Measurements from ENCODE around the gene MRPL49.
"Not testable (repeated sequence)": the region's sequence is repeated elsewhere in the genome, so short reads cannot be mapped to it uniquely, and the experiment has no call there.

MRPL49 gene

GRCh38 chr11:65113839-65114238, 8.3 kb upstream of the MRPL49 start:
- no peak overlapping the region for H3K4me3 ChIP-seq
- DNase-seq (ENCODE audit: low spot score) = no peak
- TF ChIP-seq CTCF (IDR thresholded peaks at IDR 0.05) = no peak
- H3K27ac ChIP-seq = no peak overlapping the region

GRCh38 chr11:65114538-65115171, 7.5 kb upstream of the MRPL49 start:
- H3K4me3 ChIP-seq = no peak overlapping the region
- DNase-seq (ENCODE audit: low spot score) = no peak
- no peak for TF ChIP-seq CTCF (IDR thresholded peaks at IDR 0.05)

GRCh38 chr11:65115361-65116082, 6.6 kb upstream of the MRPL49 start:
- no peak for TF ChIP-seq CTCF (IDR thresholded peaks at IDR 0.05)
- DNase-seq (ENCODE audit: low spot score) = no peak
- H3K4me3 ChIP-seq = no peak overlapping the region
- H3K27ac ChIP-seq = no peak overlapping the region

More at GRCh38 chr11:65114538-65115171, 7.5 kb upstream of the MRPL49 start:
- H3K27ac ChIP-seq = no peak overlapping the region

- peak overlapping the region; percentile 52 to 89 for H3K27ac ChIP-seq
- H3K4me3 ChIP-seq = peak overlapping the region; percentile 88
- DNase-seq (ENCODE audit: low spot score) = no peak
- TF ChIP-seq CTCF (IDR thresholded peaks at IDR 0.05) = no peak
These were observed 5.5 kb upstream of the MRPL49 start for GRCh38 chr11:65116370-65117205.

- peak within 1 kb of the TSS; percentile 52 to 89 for H3K27ac ChIP-seq
- peak; percentile 99 for DNase-seq (ENCODE audit: low spot score)
- peak within 1 kb of the TSS; percentile 88 for H3K4me3 ChIP-seq
- peak; percentile 87 for TF ChIP-seq CTCF (IDR thresholded peaks at IDR 0.05)
These were observed 4.7 kb upstream of the MRPL49 start, which contains the start of gene ZNHIT2 for GRCh38 chr11:65117206-65118096. ZNHIT2 (minus strand) TSS chr11:65117701; CDS start chr11:65117653, 48 bp downstream.

GRCh38 chr11:65118097-65118837, 3.9 kb upstream of the MRPL49 start:
- DNase-seq (ENCODE audit: low spot score) = no peak
- H3K4me3 ChIP-seq = no peak overlapping the region

GRCh38 chr11:65118891-65119669, 3.0 kb upstream of the MRPL49 start:
- not testable (repeated sequence) for H3K4me3 ChIP-seq; H3K27ac ChIP-seq; DNase-seq (ENCODE audit: low spot score)

More at GRCh38 chr11:65118097-65118837, 3.9 kb upstream of the MRPL49 start:
- TF ChIP-seq CTCF (IDR thresholded peaks at IDR 0.05) = peak; percentile 14
- peak overlapping the region in 1 of 2 donors; percentile 46 for H3K27ac ChIP-seq
